ENCODE measurements around the gene PVALB.

PVALB gene

GRCh38 chr22:36860821-36861659 lies 44.2 kb upstream of the PVALB start, which contains the start of gene NCF4:
Gene NCF4, plus strand, starts transcription at chr22:36861006. Its CDS starts 166 bp downstream, at chr22:36861172.
- no peak for ATAC-seq (ENCODE audit: insufficient read depth, low read depth)
- DNase-seq = peak; percentile 19
- TF ChIP-seq, protein P1, sequence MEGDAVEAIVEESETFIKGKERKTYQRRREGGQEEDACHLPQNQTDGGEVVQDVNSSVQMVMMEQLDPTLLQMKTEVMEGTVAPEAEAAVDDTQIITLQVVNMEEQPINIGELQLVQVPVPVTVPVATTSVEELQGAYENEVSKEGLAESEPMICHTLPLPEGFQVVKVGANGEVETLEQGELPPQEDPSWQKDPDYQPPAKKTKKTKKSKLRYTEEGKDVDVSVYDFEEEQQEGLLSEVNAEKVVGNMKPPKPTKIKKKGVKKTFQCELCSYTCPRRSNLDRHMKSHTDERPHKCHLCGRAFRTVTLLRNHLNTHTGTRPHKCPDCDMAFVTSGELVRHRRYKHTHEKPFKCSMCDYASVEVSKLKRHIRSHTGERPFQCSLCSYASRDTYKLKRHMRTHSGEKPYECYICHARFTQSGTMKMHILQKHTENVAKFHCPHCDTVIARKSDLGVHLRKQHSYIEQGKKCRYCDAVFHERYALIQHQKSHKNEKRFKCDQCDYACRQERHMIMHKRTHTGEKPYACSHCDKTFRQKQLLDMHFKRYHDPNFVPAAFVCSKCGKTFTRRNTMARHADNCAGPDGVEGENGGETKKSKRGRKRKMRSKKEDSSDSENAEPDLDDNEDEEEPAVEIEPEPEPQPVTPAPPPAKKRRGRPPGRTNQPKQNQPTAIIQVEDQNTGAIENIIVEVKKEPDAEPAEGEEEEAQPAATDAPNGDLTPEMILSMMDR (IDR thresholded peaks at IDR 0.05; ENCODE audit: borderline replicate concordance, extremely low read depth, low read length, poor library complexity, severe bottlenecking) = no peak
- TF ChIP-seq EZH2 (IDR thresholded peaks at IDR 0.05; ENCODE audit: borderline replicate concordance, low read depth, low read length, severe bottlenecking) = no peak
- Histone ChIP-seq H3K27me3 (ENCODE audit: insufficient read depth, low read length, poor library complexity) (no peaks in the 10 kb centered on the region), H3K9me3 (ENCODE audit: insufficient read depth, low read length, severe bottlenecking) (no peaks in the 10 kb centered on the region), H3K79me2 (ENCODE audit: insufficient read depth, low read length) (no peaks in the 10 kb centered on the region), H4K20me1 (ENCODE audit: insufficient read depth, low read length) (no peaks in the 10 kb centered on the region), H3K4me2 (ENCODE audit: insufficient read depth, low read length) (no peak within 1 kb of the TSS), H3K27ac (ENCODE audit: low read length) (no peak within 1 kb of the TSS), H3K36me3 (ENCODE audit: insufficient read depth, low read length) (no peaks in the 10 kb centered on the region), H3K9ac (ENCODE audit: low read depth, low read length) (no peak within 1 kb of the TSS), H3K4me3 (ENCODE audit: low read depth in 1 of 2, low read length in 2 of 2) (no peak within 1 kb of the TSS), H2AFZ (ENCODE audit: low read depth, low read length) (no peak within 1 kb of the TSS; the same call in 1 of the 2 replicates), H3K4me1 (ENCODE audit: insufficient read depth, low read length) (peaks cover 2% of the 10 kb centered on the region; the same call in 1 of the 2 replicates)

- no peak for DNase-seq
- no peak for TF ChIP-seq EZH2 (IDR thresholded peaks at IDR 0.05; ENCODE audit: borderline replicate concordance, low read depth, low read length, severe bottlenecking)
- TF ChIP-seq, protein P1 (IDR thresholded peaks at IDR 0.05; ENCODE audit: borderline replicate concordance, extremely low read depth, low read length, poor library complexity, severe bottlenecking) = no peak
- H3K27ac ChIP-seq (ENCODE audit: low read length) = no peak overlapping the region
- H3K4me1 ChIP-seq (ENCODE audit: insufficient read depth, low read length) = peaks cover 2% of the 10 kb centered on the region; the same call in 1 of the 2 replicates
- no peaks in the 10 kb centered on the region for H3K79me2 ChIP-seq (ENCODE audit: insufficient read depth, low read length)
- H3K27me3 ChIP-seq (ENCODE audit: insufficient read depth, low read length, poor library complexity) = no peaks in the 10 kb centered on the region
- no peak for ATAC-seq (ENCODE audit: insufficient read depth, low read depth)
- H3K9ac ChIP-seq (ENCODE audit: low read depth, low read length) = no peak overlapping the region
- H3K4me2 ChIP-seq (ENCODE audit: insufficient read depth, low read length) = no peak overlapping the region
- no peaks in the 10 kb centered on the region for H4K20me1 ChIP-seq (ENCODE audit: insufficient read depth, low read length)
- no peak overlapping the region for H3K4me3 ChIP-seq (ENCODE audit: low read depth in 1 of 2, low read length in 2 of 2)
- H3K36me3 ChIP-seq (ENCODE audit: insufficient read depth, low read length) = no peaks in the 10 kb centered on the region
- H2AFZ ChIP-seq (ENCODE audit: low read depth, low read length) = no peak overlapping the region; the same call in 1 of the 2 replicates
- H3K9me3 ChIP-seq (ENCODE audit: insufficient read depth, low read length, severe bottlenecking) = no peaks in the 10 kb centered on the region
Measured at GRCh38 chr22:36860438-36860820, 43.6 kb upstream of the PVALB start.

GRCh38 chr22:36860017-36860416 lies 43.2 kb upstream of the PVALB start:
- no peaks in the 10 kb centered on the region for H4K20me1 ChIP-seq (ENCODE audit: insufficient read depth, low read length)
- H3K4me1 ChIP-seq (ENCODE audit: insufficient read depth, low read length) = peaks cover 2% of the 10 kb centered on the region; the same call in 1 of the 2 replicates
- H3K4me3 ChIP-seq (ENCODE audit: low read depth in 1 of 2, low read length in 2 of 2) = no peak overlapping the region
- H3K79me2 ChIP-seq (ENCODE audit: insufficient read depth, low read length) = no peaks in the 10 kb centered on the region
- H3K9me3 ChIP-seq (ENCODE audit: insufficient read depth, low read length, severe bottlenecking) = no peaks in the 10 kb centered on the region
- no peak overlapping the region for H3K9ac ChIP-seq (ENCODE audit: low read depth, low read length)
- no peak overlapping the region for H3K27ac ChIP-seq (ENCODE audit: low read length)
- H3K27me3 ChIP-seq (ENCODE audit: insufficient read depth, low read length, poor library complexity) = no peaks in the 10 kb centered on the region
- DNase-seq (no peak), ATAC-seq (ENCODE audit: insufficient read depth, low read depth) (no peak)
- no peak overlapping the region for H2AFZ ChIP-seq (ENCODE audit: low read depth, low read length)
- TF ChIP-seq, protein P1 (IDR thresholded peaks at IDR 0.05; ENCODE audit: borderline replicate concordance, extremely low read depth, low read length, poor library complexity, severe bottlenecking) = no peak
- H3K36me3 ChIP-seq (ENCODE audit: insufficient read depth, low read length) = no peaks in the 10 kb centered on the region
- no peak overlapping the region for H3K4me2 ChIP-seq (ENCODE audit: insufficient read depth, low read length)
